HG03097 (cell line): ENCODE results near the gene PAFAH1B1.
A peak's percentile ranks its signal among the peaks of the same experiment; 100 is the strongest.

Experiments used
- ATAC-seq: cut with Tn5 transposase; IDR thresholded peaks from one replicate; pipeline ENCODE4 v1.9.1; 2021; ENCODE audit not compliant: unreplicated experiment, low FRiP score

Gene PAFAH1B1

DNA sequence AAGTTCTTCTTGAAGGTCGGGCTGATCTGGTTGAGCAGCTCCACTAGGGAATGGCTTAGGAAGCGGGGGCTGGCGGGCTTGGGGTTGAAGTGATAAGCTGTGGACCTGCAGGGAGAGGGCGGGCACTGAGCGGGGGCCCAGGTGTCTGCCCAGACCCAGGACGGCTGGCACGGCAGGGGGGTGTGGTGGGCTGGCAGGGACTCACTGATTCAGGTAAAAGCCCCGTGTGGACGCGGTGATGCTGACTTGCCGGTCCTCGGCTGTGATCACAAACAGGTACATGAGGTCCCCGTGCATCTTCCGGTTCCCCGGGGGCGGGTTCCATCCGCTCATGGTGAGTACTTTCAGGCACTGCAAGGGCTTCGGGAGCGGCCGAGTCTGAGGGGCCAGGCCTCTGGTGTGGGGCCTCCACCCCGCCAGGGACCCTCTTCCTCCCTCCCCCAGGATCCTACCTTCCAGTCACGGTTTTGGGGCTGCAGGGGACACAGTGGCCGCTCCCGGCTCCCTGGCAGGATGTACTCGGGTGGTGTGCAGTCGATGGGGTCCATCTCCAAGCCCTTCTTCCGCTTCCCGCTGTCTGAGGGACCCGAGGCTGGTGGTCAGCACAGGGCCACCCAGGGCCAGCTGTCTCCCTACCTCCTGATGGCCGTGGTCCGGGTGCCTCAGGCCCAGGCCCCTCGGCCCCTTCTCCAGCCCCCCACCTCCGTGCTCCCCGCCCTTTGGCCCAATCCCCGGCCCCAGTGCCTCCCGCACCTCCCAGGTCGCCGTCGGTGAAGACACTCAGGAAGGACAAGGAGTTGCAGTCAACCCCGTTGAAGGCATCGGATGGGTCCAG, 107.9 kb downstream of the PAFAH1B1 start:
- ATAC-seq, result no peak

DNA sequence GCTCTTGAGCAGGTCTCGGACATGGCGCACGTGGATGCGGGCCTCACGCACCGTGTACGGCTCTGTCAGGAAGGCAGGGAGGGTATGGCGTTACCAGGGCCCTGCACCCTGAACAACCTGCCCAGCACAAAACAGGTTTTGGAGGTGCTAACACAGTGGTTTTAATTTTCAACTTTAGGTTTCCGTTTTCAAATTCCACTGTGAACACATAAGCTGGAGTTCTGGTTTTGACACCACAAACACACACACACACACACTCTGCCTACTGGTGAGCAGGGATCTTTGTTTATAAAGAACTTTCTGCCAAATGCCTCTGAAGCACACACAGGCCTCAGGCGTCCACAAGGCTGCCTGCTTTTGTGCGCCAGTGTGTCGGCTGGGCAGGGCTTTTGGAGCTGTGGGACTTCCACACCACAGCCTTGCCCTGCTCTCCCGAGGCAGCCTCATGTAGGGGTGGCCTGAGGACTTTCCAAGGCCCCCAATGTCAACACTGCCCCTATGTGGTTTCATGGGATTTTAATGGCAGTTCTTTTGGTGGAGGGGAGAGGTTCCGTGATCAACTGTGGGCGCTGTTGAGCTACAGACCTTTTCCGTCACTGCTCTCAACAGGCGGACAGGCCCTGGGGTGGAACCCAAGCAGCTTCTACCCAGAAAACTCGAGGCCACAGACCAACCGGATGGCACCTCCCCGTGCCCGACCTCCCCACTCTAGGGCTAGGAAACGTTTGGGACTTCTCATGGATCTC, 108.7 kb downstream of the PAFAH1B1 start:
- ATAC-seq, result no peak

DNA sequence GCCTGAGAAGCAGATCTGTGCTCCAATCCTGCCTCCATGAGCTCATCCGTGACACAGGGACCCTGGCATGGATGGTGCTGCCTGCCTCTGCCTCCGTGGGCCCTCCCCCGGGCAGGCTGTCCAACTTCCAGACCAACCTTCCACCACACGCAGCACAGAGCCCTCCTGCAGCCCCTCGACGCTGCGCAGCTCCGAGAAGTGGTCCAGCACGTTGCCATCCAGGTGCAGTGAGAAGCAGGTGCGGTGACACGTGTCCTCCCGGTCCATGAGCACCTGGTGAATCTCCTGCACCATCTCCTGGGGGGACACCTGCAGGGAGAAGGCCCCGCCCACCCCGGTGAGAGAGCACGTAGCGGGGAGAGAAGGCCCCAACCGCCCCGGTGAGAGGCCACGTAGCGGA, 109.7 kb downstream of the PAFAH1B1 start:
- no peak for ATAC-seq

DNA sequence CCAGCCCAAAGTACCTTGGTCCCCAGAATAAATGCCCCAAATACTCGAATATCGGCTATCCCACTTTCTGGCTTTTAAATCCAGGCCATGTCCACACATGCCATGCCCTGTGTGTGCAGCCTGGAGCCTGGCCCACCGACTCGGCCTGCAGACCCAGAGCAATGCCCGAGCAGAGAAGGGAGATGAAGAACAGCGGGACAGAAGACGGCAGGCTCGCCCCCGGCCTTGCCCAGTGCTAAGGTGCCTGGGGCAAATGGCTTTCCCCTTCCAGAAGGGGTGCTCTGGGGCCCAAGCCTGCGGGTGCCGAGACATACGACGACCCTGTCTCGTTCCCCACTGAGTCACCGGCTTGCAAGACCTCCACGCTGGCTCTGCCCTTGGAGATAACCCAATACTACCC, 110.2 kb downstream of the PAFAH1B1 start:
- ATAC-seq, result no peak

DNA sequence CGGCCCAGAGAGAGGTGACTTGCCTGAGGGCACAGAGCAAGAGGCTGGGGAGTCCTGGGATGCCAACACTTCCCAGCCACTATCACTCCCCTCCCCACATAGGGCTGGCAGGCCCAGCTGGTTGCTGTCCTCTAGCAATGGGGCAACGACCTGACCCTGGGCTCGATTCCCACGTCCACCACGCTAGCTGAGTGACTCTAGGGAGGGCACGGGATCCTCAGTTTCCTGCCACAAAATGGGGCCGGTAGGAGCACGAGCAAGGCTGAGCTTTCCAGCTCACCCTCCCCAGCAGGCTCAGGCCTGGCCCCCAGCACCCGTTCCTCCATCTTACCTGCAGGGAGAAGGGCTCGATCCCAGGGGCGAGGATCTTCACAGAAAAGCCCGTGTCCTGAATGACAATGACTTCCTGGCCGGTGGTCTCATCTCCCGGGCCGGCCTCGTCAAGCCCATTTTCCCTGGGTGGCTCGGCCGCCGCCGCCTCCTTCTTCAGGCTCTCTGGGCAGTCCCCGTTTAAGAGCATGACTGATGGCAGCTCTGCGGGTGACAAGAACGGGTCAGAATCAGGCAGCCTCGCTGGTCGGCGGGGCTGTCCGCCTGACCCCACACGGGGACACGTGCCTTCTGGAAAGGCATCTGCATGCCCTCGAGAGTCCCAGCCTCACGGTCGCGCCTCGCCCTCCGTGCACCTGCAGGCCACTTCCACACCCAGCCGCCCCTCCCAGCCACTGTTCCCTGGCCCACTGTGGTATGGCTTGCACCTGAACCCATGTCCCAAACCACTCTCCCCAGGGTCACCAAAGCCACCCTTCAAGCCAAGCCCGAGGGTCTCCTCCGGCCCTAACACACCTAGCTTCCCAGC, 110.8 kb downstream of the PAFAH1B1 start:
- no peak for ATAC-seq

GRCh38 chr17:2704890-2705248, 111.4 kb downstream of the PAFAH1B1 start:
- ATAC-seq, result no peak

DNA sequence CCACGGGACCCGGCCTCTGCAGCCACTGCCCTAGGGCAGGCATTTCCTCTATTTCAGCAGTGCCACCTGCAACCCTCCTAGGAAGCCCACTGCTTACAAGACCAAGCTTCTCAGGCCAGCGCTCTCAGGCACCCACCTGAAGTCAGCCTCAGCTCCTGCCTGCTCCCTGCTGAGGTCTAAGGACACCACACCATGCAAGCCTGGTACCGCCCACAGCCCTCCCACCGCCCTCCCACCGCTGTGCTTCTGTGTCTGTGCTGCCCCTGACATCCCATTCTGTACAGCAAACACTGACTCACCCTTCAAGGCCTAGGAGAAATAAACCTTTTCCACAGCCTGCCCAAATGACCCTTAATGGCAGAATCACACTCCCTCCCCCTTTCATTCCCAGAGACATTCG, 111.8 kb downstream of the PAFAH1B1 start:
- no peak for ATAC-seq

DNA sequence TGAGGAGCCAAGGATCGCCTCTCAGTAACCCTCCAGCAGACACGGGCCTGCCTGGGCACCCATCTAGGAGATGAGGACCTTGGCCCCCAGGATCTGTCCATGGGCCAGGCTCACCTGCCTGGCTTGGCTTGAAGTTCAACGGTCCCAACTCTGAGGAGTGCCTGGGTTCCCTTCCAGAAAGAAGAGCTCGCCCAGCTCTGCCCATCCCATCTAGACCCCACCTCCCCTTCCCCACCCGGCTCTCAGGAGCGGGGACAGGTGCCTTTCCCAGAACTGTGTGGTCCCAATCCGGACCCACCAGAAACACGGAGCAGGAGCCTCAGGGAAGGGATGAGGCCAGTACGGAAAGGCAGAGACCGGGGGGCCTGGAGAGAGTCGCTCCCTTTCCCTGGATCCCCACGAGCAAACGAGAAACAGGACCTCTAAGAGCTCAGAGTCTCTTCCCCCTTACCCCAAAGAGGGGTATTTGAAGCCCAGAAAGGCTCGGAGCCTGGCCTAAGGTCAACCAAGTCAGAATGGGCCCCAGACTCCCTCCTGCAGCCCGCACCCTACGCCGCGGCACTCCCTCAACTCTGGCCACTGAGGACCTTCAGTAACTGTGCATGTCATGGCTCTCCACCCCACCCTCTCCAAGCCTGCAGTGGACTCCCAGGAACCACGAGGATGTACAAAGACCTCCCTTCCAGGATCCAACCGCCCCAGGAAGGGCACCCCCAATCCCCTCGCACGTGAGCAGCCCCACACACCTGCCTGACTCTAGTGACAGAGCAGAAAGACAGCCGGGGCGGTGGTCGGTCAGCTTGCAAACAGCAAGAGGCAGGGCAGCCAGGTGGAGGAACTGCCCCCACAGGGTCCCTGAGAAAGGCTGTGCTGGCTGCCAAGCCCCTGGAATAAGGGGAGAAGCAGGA, 112.7 kb downstream of the PAFAH1B1 start:
- ATAC-seq, result no peak

DNA sequence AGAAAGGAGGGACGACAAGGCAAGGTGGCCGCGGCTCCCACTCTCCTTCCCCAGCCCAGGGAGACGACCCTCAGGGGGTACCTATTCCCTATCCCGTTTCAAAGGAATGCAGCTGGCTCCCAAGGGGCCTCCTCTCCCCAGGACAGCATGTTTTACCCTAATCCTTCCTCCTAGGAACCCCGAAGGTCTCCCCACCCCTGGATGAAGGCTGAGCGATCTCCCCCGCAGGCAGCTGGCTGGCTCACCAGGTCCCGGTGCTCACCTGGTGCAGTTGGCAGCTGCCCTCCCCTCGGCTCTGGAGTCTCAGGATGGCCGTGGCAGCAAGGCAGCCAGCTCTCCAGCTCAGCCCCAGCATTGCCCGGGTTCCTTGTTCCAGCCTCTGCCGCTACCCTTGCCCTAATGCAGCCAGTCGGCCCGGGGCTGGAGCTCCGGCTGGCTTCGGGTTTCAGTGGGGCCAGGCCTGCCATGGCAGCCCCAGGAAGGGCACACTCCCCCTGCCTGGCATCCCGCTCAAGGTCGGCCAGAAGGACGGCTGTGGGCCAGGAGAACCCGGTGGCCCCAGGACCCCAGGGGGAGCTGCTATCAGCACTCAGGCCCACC, 113.6 kb downstream of the PAFAH1B1 start:
- no peak for ATAC-seq

DNA sequence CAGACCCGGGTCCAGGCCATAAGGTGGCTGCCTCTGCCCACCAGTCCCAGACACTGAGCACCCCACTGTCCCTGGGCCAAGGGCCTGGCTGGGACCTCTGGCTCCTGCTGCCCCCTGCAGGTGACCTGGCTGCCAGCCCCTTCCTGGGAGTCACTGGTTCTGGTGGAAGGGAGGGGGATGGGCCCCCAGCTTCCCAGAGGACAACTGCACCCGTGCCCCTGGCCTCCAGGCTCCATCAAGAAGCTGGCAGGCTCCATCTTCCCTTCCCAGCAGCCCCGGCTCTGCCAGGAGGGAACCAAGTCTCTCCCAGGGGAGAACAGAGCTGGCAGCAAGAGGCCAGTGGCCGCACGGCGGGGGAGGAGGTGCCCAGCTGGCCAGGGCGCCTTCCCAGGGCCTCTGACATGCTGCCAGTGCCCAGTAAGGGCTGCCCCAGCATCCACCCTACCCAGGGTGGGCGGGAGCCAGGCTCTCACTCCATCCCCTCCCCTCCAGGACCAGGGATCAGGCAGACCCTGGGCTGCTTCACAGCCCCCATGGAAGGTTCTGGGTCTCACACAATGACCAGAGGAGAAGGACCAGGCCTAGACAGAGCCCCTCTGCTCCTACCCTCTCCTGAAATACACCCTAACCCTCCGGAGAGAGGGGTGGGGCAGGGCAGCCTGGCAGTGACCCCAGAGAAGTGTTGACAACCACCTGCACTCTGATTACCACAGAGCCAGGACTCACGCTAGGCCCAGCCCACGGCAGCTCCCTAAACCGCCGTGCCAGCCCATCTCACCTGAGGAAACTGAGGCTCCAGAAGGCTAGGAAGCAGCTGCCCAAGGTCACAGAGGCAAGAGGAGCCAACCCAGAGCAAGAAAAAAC, 114.5 kb downstream of the PAFAH1B1 start:
- no peak for ATAC-seq

- no peak for ATAC-seq
Observed at GRCh38 chr17:2708585-2709182, 115.2 kb downstream of the PAFAH1B1 start.

- ATAC-seq, result no peak
Observed at GRCh38 chr17:2709183-2709661, 115.8 kb downstream of the PAFAH1B1 start.

GRCh38 chr17:2710071-2710802, 116.8 kb downstream of the PAFAH1B1 start:
- ATAC-seq, result no peak

GRCh38 chr17:2710803-2711607, 117.6 kb downstream of the PAFAH1B1 start:
- ATAC-seq, result peak; percentile 16

- peak; percentile 71 for ATAC-seq
Observed at GRCh38 chr17:2711608-2712299, 118.3 kb downstream of the PAFAH1B1 start, which contains the start of gene CLUH. TSS of gene CLUH (minus strand) at chr17:2711764. CDS start at chr17:2711661, 103 bp downstream.
